HTERT RPE-1 (cell line): Measurements from ENCODE around the gene KCNJ4.
"Not testable (repeated sequence)": the region's sequence is repeated elsewhere in the genome, so short reads cannot be mapped to it uniquely, and the experiment has no call there.

Experiments used
- in situ Hi-C: fragments of 300-500 bp; cut with MboI; formaldehyde crosslinking; loops from 4 replicates; pipeline ENCODE4 v1.14.3; 2020; ENCODE audit warnings: low sequenced_read_pairs

KCNJ4 gene

GRCh38 chr22:38415046-38415445 lies 40.0 kb downstream of the KCNJ4 start:
- in situ Hi-C loops = no loop called here

GRCh38 chr22:38414009-38414395 lies 41.0 kb downstream of the KCNJ4 start:
- in situ Hi-C loops = no loop called here

GRCh38 chr22:38413085-38414008 lies 41.7 kb downstream of the KCNJ4 start:
- in situ Hi-C loops = no loop called here

- in situ Hi-C loops = no loop called here
These were observed 42.4 kb downstream of the KCNJ4 start for GRCh38 chr22:38412435-38413084.

GRCh38 chr22:38411016-38411415 lies 44.0 kb downstream of the KCNJ4 start:
- in situ Hi-C loops = no loop called here

GRCh38 chr22:38409916-38410315 lies 45.1 kb downstream of the KCNJ4 start:
- in situ Hi-C loops = not testable (repeated sequence)

GRCh38 chr22:38406617-38407016 lies 48.4 kb downstream of the KCNJ4 start:
- in situ Hi-C loops = no loop called here

- in situ Hi-C loops = no loop called here
These were observed 50.6 kb downstream of the KCNJ4 start for GRCh38 chr22:38404419-38404818.

GRCh38 chr22:38403812-38404211 lies 51.2 kb downstream of the KCNJ4 start:
- in situ Hi-C loops = no loop called here

- in situ Hi-C loops = no loop called here
These were observed 52.8 kb downstream of the KCNJ4 start for GRCh38 chr22:38402204-38402603.

GRCh38 chr22:38401336-38402084 lies 53.5 kb downstream of the KCNJ4 start:
- in situ Hi-C loops = no loop called here

GRCh38 chr22:38400256-38400655 lies 54.7 kb downstream of the KCNJ4 start:
- in situ Hi-C loops = not testable (repeated sequence)

GRCh38 chr22:38398609-38399461 lies 56.2 kb downstream of the KCNJ4 start:
- in situ Hi-C loops = no loop called here

GRCh38 chr22:38398181-38398608 lies 56.8 kb downstream of the KCNJ4 start:
- in situ Hi-C loops = not testable (repeated sequence)

GRCh38 chr22:38397189-38398085 lies 57.6 kb downstream of the KCNJ4 start:
- in situ Hi-C loops = no loop called here

- in situ Hi-C loops = not testable (repeated sequence)
These were observed 58.4 kb downstream of the KCNJ4 start for GRCh38 chr22:38396440-38397069.

- in situ Hi-C loops = not testable (repeated sequence)
These were observed 59.1 kb downstream of the KCNJ4 start for GRCh38 chr22:38395944-38396343.

GRCh38 chr22:38394929-38395624 lies 59.9 kb downstream of the KCNJ4 start:
- in situ Hi-C loops = not testable (repeated sequence)
